OCI-LY1 (cell line): ENCODE results near the gene OR5H1.

Experiments
- CTCF ChIP-seq: fragments of 200-600 bp; sonication (generic), shearing (Covaris generic); IDR thresholded peaks from 2 replicates; pipeline ENCODE4 v1.5.1; 2017; ENCODE audit warnings: mild to moderate bottlenecking, antibody characterized with exemption, low read length, moderate library complexity, mixed read lengths
- EZH2 ChIP-seq: fragments of 200-600 bp; sonication (generic), shearing (Covaris generic); IDR thresholded peaks from 2 replicates; pipeline ENCODE4 v1.8.0; 2017; ENCODE audit warnings: borderline replicate concordance, mixed run types, mild to moderate bottlenecking, antibody characterized with exemption, low read length, moderate library complexity, mixed read lengths

- TF ChIP-seq CTCF (no peak), EZH2 (no peak)
Observed at GRCh38 chr3:98185180-98185579, 54.7 kb downstream of the OR5H1 start.
